HepG2 (cell line): ENCODE measurements around the gene CYBC1. TPM values are rescaled to one million over a fixed set of nuclear protein-coding genes. Genes with fewer than 3 reads are reported as not detected.

Source experiments
- DNMT3B ChIP-seq: conservative IDR thresholded peaks from 2 replicates; pipeline ENCODE4 v1.6.1; 2016; ENCODE audit warnings: missing biosample characterization, control low read depth
- GABPA ChIP-seq, 2 experiments: IDR thresholded peaks; 2 replicates each; pipeline ENCODE4 v1.6.1; 2011 to 2016; ENCODE audit warnings: low read depth in 2 of 2, low read length in 1 of 2, missing biosample characterization in 1 of 2, missing genetic modification characterization in 1 of 2
- GATAD1 ChIP-seq: IDR thresholded peaks from 2 replicates; pipeline ENCODE4 v1.6.1; 2016; ENCODE audit warnings: missing genetic modification reagents, missing compliant biosample characterization
- HNRNPK ChIP-seq: fragments of 200-400 bp; formaldehyde crosslinking; IDR thresholded peaks from 2 replicates; pipeline ENCODE4 v1.6.1; 2018; ENCODE audit warnings: low read length, low read depth, moderate library complexity, mild to moderate bottlenecking; ENCODE audit not compliant: poor library complexity, severe bottlenecking
- MBNL3 ChIP-seq: fragments of 250-450 bp; sonication (Bioruptor Pico); conservative IDR thresholded peaks from 2 replicates; pipeline ENCODE4 v1.8.0; 2022; ENCODE audit warnings: mild to moderate bottlenecking, inconsistent platforms
- MEIS1 ChIP-seq: sonication (generic); formaldehyde crosslinking; IDR thresholded peaks from 2 replicates; pipeline ENCODE4 v1.9.0; 2021; ENCODE audit warnings: mild to moderate bottlenecking, missing genetic modification reagents, moderate library complexity, borderline replicate concordance
- NAIF1 ChIP-seq: sonication (generic); formaldehyde crosslinking; IDR thresholded peaks from 2 replicates; pipeline ENCODE4 v1.5.0; 2020; ENCODE audit warnings: mild to moderate bottlenecking, missing genetic modification reagents, borderline replicate concordance
- RBAK ChIP-seq: sonication (generic); formaldehyde crosslinking; IDR thresholded peaks from 2 replicates; pipeline ENCODE4 v1.5.1; 2020; ENCODE audit warnings: mild to moderate bottlenecking, missing genetic modification reagents
- SCMH1 ChIP-seq: sonication (generic); formaldehyde crosslinking; IDR thresholded peaks from 2 replicates; pipeline ENCODE4 v1.9.0; 2021; ENCODE audit warnings: missing genetic modification reagents, mild to moderate bottlenecking, borderline replicate concordance
- TFAP4 ChIP-seq: sonication (generic); IDR thresholded peaks from 2 replicates; pipeline ENCODE4 v1.6.1; 2016; ENCODE audit warnings: low read depth, borderline replicate concordance
- U2AF2 ChIP-seq: fragments of 200-400 bp; formaldehyde crosslinking; IDR thresholded peaks from 2 replicates; pipeline ENCODE4 v1.6.1; 2017; ENCODE audit warnings: low read depth, mild to moderate bottlenecking, low read length
- ZBTB10 ChIP-seq: sonication (generic); formaldehyde crosslinking; IDR thresholded peaks from 2 replicates; pipeline ENCODE4 v1.4.0; 2020; ENCODE audit warnings: missing genetic modification reagents, borderline replicate concordance
- ZFP1 ChIP-seq: IDR thresholded peaks from 2 replicates; pipeline ENCODE4 v1.6.1; 2016
- ZFP37 ChIP-seq: sonication (generic); formaldehyde crosslinking; IDR thresholded peaks from 2 replicates; pipeline ENCODE4 v1.4.0; 2020; ENCODE audit warnings: missing genetic modification reagents, borderline replicate concordance
- ZFP82 ChIP-seq: sonication (generic); formaldehyde crosslinking; IDR thresholded peaks from 2 replicates; pipeline ENCODE4 v1.5.1; 2020; ENCODE audit warnings: mild to moderate bottlenecking, missing genetic modification reagents, borderline replicate concordance
- ZNF160 ChIP-seq: sonication (generic); formaldehyde crosslinking; IDR thresholded peaks from 2 replicates; pipeline ENCODE4 v1.8.0; 2022; ENCODE audit warnings: mild to moderate bottlenecking, inconsistent platforms, missing genetic modification reagents
- ZNF354B ChIP-seq: sonication (generic); formaldehyde crosslinking; IDR thresholded peaks from 2 replicates; pipeline ENCODE4 v1.8.0; 2022; ENCODE audit warnings: mild to moderate bottlenecking, missing genetic modification reagents
- ZNF441 ChIP-seq: sonication (generic); formaldehyde crosslinking; IDR thresholded peaks from 2 replicates; pipeline ENCODE4 v1.7.0; 2021; ENCODE audit warnings: missing genetic modification reagents, borderline replicate concordance
- ZNF607 ChIP-seq: sonication (generic); formaldehyde crosslinking; IDR thresholded peaks from 2 replicates; pipeline ENCODE4 v1.5.1; 2020; ENCODE audit warnings: missing genetic modification reagents, mild to moderate bottlenecking, borderline replicate concordance
- ZNF678 ChIP-seq: sonication (generic); formaldehyde crosslinking; IDR thresholded peaks from 2 replicates; pipeline ENCODE4 v1.4.0; 2020; ENCODE audit warnings: mild to moderate bottlenecking, missing genetic modification reagents
- ZNF773 ChIP-seq: sonication (generic); formaldehyde crosslinking; IDR thresholded peaks from 2 replicates; pipeline ENCODE4 v1.4.0; 2020; ENCODE audit warnings: missing genetic modification reagents, borderline replicate concordance
- polyA plus RNA-seq, 8 experiments: library from polyadenylated mRNA; depleted of rRNA in 3 of 8; stranded (reverse) in 7 of 8; unstranded in 1 of 8; fragments of >200 nt; fragmentation: Illumina TruSeq in 4 of 8; extraction: Trizol in 4 of 8; gene quantifications; 2 replicates each; pipeline versions ENCODE4 v1.2.1 to v1.2.3, GENCODE V29; 2011 to 2016; ENCODE audit warnings: low read depth in 4 of 8, missing spikeins in 1 of 8, mixed read lengths in 1 of 8; ENCODE audit not compliant: insufficient read depth in 1 of 8
- total RNA-seq, 5 experiments: library from RNA; depleted of rRNA; stranded (reverse); fragments of >200 nt; fragmentation: Illumina TruSeq; extraction: Trizol; gene quantifications; 2 replicates each; pipeline ENCODE4 v1.2.3, GENCODE V29; 2016; ENCODE audit warnings: low read depth in 1 of 5
- TF ChIP-seq, protein P1 (sequence below): sonication (generic); formaldehyde crosslinking; IDR thresholded peaks from 2 replicates; pipeline ENCODE4 v1.5.1; 2020; ENCODE audit warnings: mild to moderate bottlenecking, moderate library complexity, missing genetic modification reagents
- TF ChIP-seq, protein P2 (sequence below): sonication (generic); formaldehyde crosslinking; IDR thresholded peaks from 2 replicates; pipeline ENCODE4 v1.8.1; 2023; ENCODE audit warnings: mild to moderate bottlenecking, moderate library complexity, missing genetic modification reagents

The CYBC1 gene
- total and polyA plus RNA-seq, 2 of the 13 experiments (the other 11 are each of a cell fraction or from before 2014, with no cell fraction given) = 43.4 to 44.1 TPM

GRCh38 chr17:82494236-82495055 lies 43.9 kb upstream of the CYBC1 start (continued):
- TF ChIP-seq, protein P1, sequence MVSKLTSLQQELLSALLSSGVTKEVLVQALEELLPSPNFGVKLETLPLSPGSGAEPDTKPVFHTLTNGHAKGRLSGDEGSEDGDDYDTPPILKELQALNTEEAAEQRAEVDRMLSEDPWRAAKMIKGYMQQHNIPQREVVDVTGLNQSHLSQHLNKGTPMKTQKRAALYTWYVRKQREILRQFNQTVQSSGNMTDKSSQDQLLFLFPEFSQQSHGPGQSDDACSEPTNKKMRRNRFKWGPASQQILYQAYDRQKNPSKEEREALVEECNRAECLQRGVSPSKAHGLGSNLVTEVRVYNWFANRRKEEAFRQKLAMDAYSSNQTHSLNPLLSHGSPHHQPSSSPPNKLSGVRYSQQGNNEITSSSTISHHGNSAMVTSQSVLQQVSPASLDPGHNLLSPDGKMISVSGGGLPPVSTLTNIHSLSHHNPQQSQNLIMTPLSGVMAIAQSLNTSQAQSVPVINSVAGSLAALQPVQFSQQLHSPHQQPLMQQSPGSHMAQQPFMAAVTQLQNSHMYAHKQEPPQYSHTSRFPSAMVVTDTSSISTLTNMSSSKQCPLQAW = peak; percentile 85
- TF ChIP-seq NAIF1 (CRISPR knock-in tag) = no peak
- TF ChIP-seq ZNF773 (CRISPR knock-in tag) = no peak
- TF ChIP-seq MEIS1 (CRISPR knock-in tag) = peak; percentile 91; the same call in 1 of the 2 replicates
- no peak for TF ChIP-seq MBNL3
- TF ChIP-seq U2AF2 = 0 out of 2 replicates have a peak, but pooled peaks have one; percentile 27
- TF ChIP-seq ZNF678 (CRISPR knock-in tag) = peak; percentile 85; the same call in 1 of the 2 replicates
- TF ChIP-seq ZNF354B = no peak
- no peak for TF ChIP-seq RBAK
- TF ChIP-seq HNRNPK = no peak
- TF ChIP-seq, protein P2, sequence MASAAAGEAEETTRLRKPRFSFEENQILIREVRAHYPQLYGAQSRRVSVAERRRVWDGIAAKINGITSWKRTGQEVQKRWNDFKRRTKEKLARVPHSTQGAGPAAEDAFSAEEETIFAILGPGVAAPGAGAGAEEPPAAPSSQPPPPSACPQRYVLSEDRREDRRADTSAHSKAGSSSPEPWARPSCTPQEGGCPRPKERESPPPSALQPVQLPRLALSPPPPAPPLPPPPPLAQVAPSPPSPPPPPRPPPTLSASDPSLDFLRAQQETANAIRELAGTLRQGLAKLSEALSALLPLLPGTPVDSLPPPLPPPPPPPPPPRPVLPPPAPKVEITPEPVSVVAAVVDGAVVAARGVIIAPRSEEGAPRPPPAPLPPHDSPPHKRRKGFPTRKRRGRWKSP (CRISPR knock-in tag) = peak; percentile 93; the same call in 1 of the 2 replicates
- peak; percentile 15; the same call in 1 of the 2 replicates for TF ChIP-seq ZBTB10 (CRISPR knock-in tag)
- no peak for TF ChIP-seq DNMT3B (CRISPR knock-in tag)
- peak; percentile 93; the same call in 1 of the 2 replicates for TF ChIP-seq ZFP1
- peak; percentile 33; the same call in 1 of the 2 replicates for TF ChIP-seq TFAP4
- TF ChIP-seq GATAD1 (CRISPR knock-in tag) = peak; percentile 74
- no peak for TF ChIP-seq SCMH1
- no peak for TF ChIP-seq ZNF607 (CRISPR knock-in tag)
- TF ChIP-seq ZNF441 = no peak
- TF ChIP-seq ZFP37 (CRISPR knock-in tag) = peak; percentile 50
- no peak for TF ChIP-seq GABPA (IDR thresholded peaks at IDR 0.05; ENCODE audit: low read depth, low read length)
- peak; percentile 51; the same call in 1 of the 2 replicates for TF ChIP-seq GABPA (CRISPR knock-in tag; IDR thresholded peaks at IDR 0.05; ENCODE audit: low read depth)
- no peak; the same call in 1 of the 2 replicates for TF ChIP-seq ZNF160 (CRISPR knock-in tag)
- TF ChIP-seq ZFP82 (CRISPR knock-in tag) = peak; percentile 54; the same call in 1 of the 2 replicates
